Measurements from ENCODE around the gene PDHX.

PDHX gene

GRCh38 chr11:34915136-34916014 is 1.0 kb upstream of the PDHX start:
- TF ChIP-seq SIN3A (IDR thresholded peaks at IDR 0.05; ENCODE audit: borderline replicate concordance, insufficient read depth, low read length) = 0 out of 2 replicates have a peak, but pooled peaks have one; percentile 18
- TF ChIP-seq FOXP2 (optimal IDR thresholded peaks at IDR 0.05; ENCODE audit: borderline replicate concordance, extremely low read depth, extremely low read length, insufficient read depth) = no peak
- TF ChIP-seq POLR2AphosphoS5 (IDR thresholded peaks at IDR 0.05; ENCODE audit: low read depth, low read length) = no peak
- no peak for TF ChIP-seq REST (IDR thresholded peaks at IDR 0.05; ENCODE audit: insufficient read depth in 1 of 2, low read depth in 2 of 2, low read length in 2 of 2)
- TF ChIP-seq TAF1 (IDR thresholded peaks at IDR 0.05; ENCODE audit: borderline replicate concordance, insufficient read depth, low read length) = 0 out of 2 replicates have a peak, but pooled peaks have one; percentile 29

GRCh38 chr11:34916843-34917770 is 689 bp downstream of the PDHX start:
- no peak for TF ChIP-seq REST (IDR thresholded peaks at IDR 0.05; ENCODE audit: insufficient read depth in 1 of 2, low read depth in 2 of 2, low read length in 2 of 2)
- TF ChIP-seq TAF1 (IDR thresholded peaks at IDR 0.05; ENCODE audit: borderline replicate concordance, insufficient read depth, low read length) = no peak
- TF ChIP-seq FOXP2 (optimal IDR thresholded peaks at IDR 0.05; ENCODE audit: borderline replicate concordance, extremely low read depth, extremely low read length, insufficient read depth) = no peak
- no peak for TF ChIP-seq SIN3A (IDR thresholded peaks at IDR 0.05; ENCODE audit: borderline replicate concordance, insufficient read depth, low read length)
- TF ChIP-seq POLR2AphosphoS5 (IDR thresholded peaks at IDR 0.05; ENCODE audit: low read depth, low read length) = no peak

- TF ChIP-seq FOXP2 (optimal IDR thresholded peaks at IDR 0.05; ENCODE audit: borderline replicate concordance, extremely low read depth, extremely low read length, insufficient read depth) = no peak
- TF ChIP-seq TAF1 (IDR thresholded peaks at IDR 0.05; ENCODE audit: borderline replicate concordance, insufficient read depth, low read length) = no peak
- no peak for TF ChIP-seq SIN3A (IDR thresholded peaks at IDR 0.05; ENCODE audit: borderline replicate concordance, insufficient read depth, low read length)
- TF ChIP-seq POLR2AphosphoS5 (IDR thresholded peaks at IDR 0.05; ENCODE audit: low read depth, low read length) = no peak
- no peak for TF ChIP-seq REST (IDR thresholded peaks at IDR 0.05; ENCODE audit: insufficient read depth in 1 of 2, low read depth in 2 of 2, low read length in 2 of 2)
These were observed 4.7 kb downstream of the PDHX start for GRCh38 chr11:34921156-34921555.

- TF ChIP-seq TAF1 (IDR thresholded peaks at IDR 0.05; ENCODE audit: borderline replicate concordance, insufficient read depth, low read length) (no peak), REST (IDR thresholded peaks at IDR 0.05; ENCODE audit: insufficient read depth in 1 of 2, low read depth in 2 of 2, low read length in 2 of 2) (no peak), SIN3A (IDR thresholded peaks at IDR 0.05; ENCODE audit: borderline replicate concordance, insufficient read depth, low read length) (no peak), FOXP2 (optimal IDR thresholded peaks at IDR 0.05; ENCODE audit: borderline replicate concordance, extremely low read depth, extremely low read length, insufficient read depth) (no peak), POLR2AphosphoS5 (IDR thresholded peaks at IDR 0.05; ENCODE audit: low read depth, low read length) (no peak)
These were observed 8.3 kb downstream of the PDHX start for GRCh38 chr11:34924714-34925113.
